ENCODE data around the gene LRP1B. TPM values are rescaled to one million over a fixed set of nuclear protein-coding genes. Genes with fewer than 3 reads are reported as not detected.

LRP1B gene
- total RNA-seq, 4 donors from 2014 or later: 0.42 to 0.71 (median 0.65) TPM

DNA sequence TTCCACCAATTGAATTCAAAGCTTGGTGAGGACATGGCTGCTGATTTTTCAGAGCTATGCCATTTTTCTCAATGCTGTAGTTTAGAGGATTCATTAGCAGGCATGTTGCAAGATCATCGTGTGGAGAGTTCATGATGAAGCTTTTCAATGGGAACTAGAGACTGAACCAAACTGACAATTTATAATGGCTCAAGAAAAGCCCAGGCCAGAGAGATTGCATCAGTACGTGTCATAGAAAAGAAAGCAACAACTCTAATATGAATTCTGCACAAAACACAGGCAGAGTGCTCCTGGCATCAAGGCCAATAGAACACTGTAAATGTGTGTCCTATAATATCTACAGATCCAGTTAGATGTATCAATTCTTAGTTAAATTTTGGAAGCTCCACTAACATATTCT lies 477.6 kb downstream of the LRP1B start:
- Histone ChIP-seq H3K9me3 (no peaks in the 10 kb centered on the region), H3K4me3 (no peak overlapping the region), H3K36me3 (no peaks in the 10 kb centered on the region), H3K27me3 (no peaks in the 10 kb centered on the region), H3K27ac (replicated peaks in 1 of 4) (no peak overlapping the region), H3K4me1 (no peaks in the 10 kb centered on the region)
- intact Hi-C loops (cut with DNase I): no loop called here
- DNase-seq (ENCODE audit: extremely low spot score): no peak
- WGBS: 90% methylated on average over 2 of the region's 2 CpGs
- no peak for TF ChIP-seq POLR2A (IDR thresholded peaks at IDR 0.05; ENCODE audit: low read depth)
- no peak for TF ChIP-seq EP300 (IDR thresholded peaks at IDR 0.05)
- TF ChIP-seq, protein P1, sequence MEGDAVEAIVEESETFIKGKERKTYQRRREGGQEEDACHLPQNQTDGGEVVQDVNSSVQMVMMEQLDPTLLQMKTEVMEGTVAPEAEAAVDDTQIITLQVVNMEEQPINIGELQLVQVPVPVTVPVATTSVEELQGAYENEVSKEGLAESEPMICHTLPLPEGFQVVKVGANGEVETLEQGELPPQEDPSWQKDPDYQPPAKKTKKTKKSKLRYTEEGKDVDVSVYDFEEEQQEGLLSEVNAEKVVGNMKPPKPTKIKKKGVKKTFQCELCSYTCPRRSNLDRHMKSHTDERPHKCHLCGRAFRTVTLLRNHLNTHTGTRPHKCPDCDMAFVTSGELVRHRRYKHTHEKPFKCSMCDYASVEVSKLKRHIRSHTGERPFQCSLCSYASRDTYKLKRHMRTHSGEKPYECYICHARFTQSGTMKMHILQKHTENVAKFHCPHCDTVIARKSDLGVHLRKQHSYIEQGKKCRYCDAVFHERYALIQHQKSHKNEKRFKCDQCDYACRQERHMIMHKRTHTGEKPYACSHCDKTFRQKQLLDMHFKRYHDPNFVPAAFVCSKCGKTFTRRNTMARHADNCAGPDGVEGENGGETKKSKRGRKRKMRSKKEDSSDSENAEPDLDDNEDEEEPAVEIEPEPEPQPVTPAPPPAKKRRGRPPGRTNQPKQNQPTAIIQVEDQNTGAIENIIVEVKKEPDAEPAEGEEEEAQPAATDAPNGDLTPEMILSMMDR (IDR thresholded peaks at IDR 0.05): no peak
- no peak for TF ChIP-seq POLR2AphosphoS5 (IDR thresholded peaks at IDR 0.05)

- Histone ChIP-seq H3K4me1 (no peaks in the 10 kb centered on the region), H3K27ac (replicated peaks in 1 of 4) (no peak overlapping the region), H3K36me3 (no peaks in the 10 kb centered on the region), H3K9me3 (no peaks in the 10 kb centered on the region), H3K27me3 (no peaks in the 10 kb centered on the region), H3K4me3 (no peak overlapping the region)
- TF ChIP-seq POLR2AphosphoS5 (IDR thresholded peaks at IDR 0.05) (no peak), POLR2A (IDR thresholded peaks at IDR 0.05; ENCODE audit: low read depth) (no peak), EP300 (IDR thresholded peaks at IDR 0.05) (no peak)
- TF ChIP-seq, protein P1 (IDR thresholded peaks at IDR 0.05): no peak
- intact Hi-C loops (cut with DNase I): no loop called here
- no peak for DNase-seq (ENCODE audit: extremely low spot score)
Observed at GRCh38 chr2:141652308-141652707, 478.5 kb downstream of the LRP1B start.

- 82% methylated on average over 3 of the region's 3 CpGs for WGBS
- intact Hi-C loops (cut with DNase I): no loop called here
- no peaks in the 10 kb centered on the region for H3K4me1 ChIP-seq
- no peaks in the 10 kb centered on the region for H3K9me3 ChIP-seq
- DNase-seq (ENCODE audit: extremely low spot score): no peak
- no peaks in the 10 kb centered on the region for H3K27me3 ChIP-seq
- TF ChIP-seq, protein P1 (IDR thresholded peaks at IDR 0.05): no peak
- TF ChIP-seq POLR2A (IDR thresholded peaks at IDR 0.05; ENCODE audit: low read depth) (no peak), POLR2AphosphoS5 (IDR thresholded peaks at IDR 0.05) (no peak), EP300 (IDR thresholded peaks at IDR 0.05) (no peak)
- H3K27ac ChIP-seq (replicated peaks in 1 of 4): no peak overlapping the region
- no peak overlapping the region for H3K4me3 ChIP-seq
- no peaks in the 10 kb centered on the region for H3K36me3 ChIP-seq
Observed at GRCh38 chr2:141647353-141647752, 483.5 kb downstream of the LRP1B start.

GRCh38 chr2:141641462-141641861 lies 489.4 kb downstream of the LRP1B start:
- TF ChIP-seq, protein P1 (IDR thresholded peaks at IDR 0.05): no peak
- no peak for TF ChIP-seq POLR2A (IDR thresholded peaks at IDR 0.05; ENCODE audit: low read depth)
- TF ChIP-seq EP300 (IDR thresholded peaks at IDR 0.05): no peak
- TF ChIP-seq POLR2AphosphoS5 (IDR thresholded peaks at IDR 0.05): no peak
- DNase-seq (ENCODE audit: extremely low spot score): no peak
- no peak overlapping the region for H3K4me3 ChIP-seq
- H3K4me1 ChIP-seq: no peaks in the 10 kb centered on the region
- H3K36me3 ChIP-seq: no peaks in the 10 kb centered on the region
- no peaks in the 10 kb centered on the region for H3K9me3 ChIP-seq
- H3K27me3 ChIP-seq: no peaks in the 10 kb centered on the region
- H3K27ac ChIP-seq (replicated peaks in 1 of 4): no peak overlapping the region
- intact Hi-C loops (cut with DNase I): no loop called here

GRCh38 chr2:141639809-141640208 lies 491.0 kb downstream of the LRP1B start:
- Histone ChIP-seq H3K36me3 (no peaks in the 10 kb centered on the region), H3K27ac (replicated peaks in 1 of 4) (no peak overlapping the region), H3K4me1 (no peaks in the 10 kb centered on the region), H3K9me3 (no peaks in the 10 kb centered on the region), H3K4me3 (no peak overlapping the region), H3K27me3 (no peaks in the 10 kb centered on the region)
- 82% methylated on average over 3 of the region's 3 CpGs for WGBS
- intact Hi-C loops (cut with DNase I): no loop called here
- TF ChIP-seq POLR2A (IDR thresholded peaks at IDR 0.05; ENCODE audit: low read depth) (no peak), EP300 (IDR thresholded peaks at IDR 0.05) (no peak), POLR2AphosphoS5 (IDR thresholded peaks at IDR 0.05) (no peak)
- TF ChIP-seq, protein P1 (IDR thresholded peaks at IDR 0.05): no peak
- DNase-seq (ENCODE audit: extremely low spot score): no peak

Measured in esophagus muscularis mucosa (tissue), 4 donors.